ENCODE measurements around the gene TMTC1. TPM values are rescaled to one million over a fixed set of nuclear protein-coding genes. Genes with fewer than 3 reads are reported as not detected.

TMTC1 gene
- total and polyA plus RNA-seq, 2 donors (not counting 1 experiment from before 2014, with no cell fraction given) = not detected

DNA sequence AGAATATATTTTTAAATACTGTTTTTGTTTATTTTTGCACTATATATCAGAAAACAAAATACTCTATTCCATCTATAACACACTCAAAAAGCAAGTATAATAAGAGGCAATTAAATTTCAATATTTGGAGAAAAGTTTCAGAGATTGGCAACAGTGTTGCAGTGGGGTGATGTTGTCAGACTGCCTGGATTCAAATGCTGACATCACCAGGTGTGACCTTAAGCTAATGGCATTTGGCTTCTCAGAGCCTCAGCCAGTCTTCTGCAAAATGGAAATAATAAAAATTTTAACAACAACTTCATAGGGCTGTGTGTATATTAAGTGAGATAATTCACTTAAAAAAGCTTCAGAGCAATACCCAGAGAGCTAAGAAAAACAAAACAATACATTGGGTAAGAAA is 74.7 kb downstream of the TMTC1 start:
- no peaks in the 10 kb centered on the region for H3K36me3 ChIP-seq (replicated peaks in 1 of 2; ENCODE audit: control extremely low read depth in 1 of 2, control insufficient read depth in 1 of 2, extremely low read depth in 1 of 2, insufficient read depth in 2 of 2, low read length in 1 of 2)
- TF ChIP-seq, protein P1, sequence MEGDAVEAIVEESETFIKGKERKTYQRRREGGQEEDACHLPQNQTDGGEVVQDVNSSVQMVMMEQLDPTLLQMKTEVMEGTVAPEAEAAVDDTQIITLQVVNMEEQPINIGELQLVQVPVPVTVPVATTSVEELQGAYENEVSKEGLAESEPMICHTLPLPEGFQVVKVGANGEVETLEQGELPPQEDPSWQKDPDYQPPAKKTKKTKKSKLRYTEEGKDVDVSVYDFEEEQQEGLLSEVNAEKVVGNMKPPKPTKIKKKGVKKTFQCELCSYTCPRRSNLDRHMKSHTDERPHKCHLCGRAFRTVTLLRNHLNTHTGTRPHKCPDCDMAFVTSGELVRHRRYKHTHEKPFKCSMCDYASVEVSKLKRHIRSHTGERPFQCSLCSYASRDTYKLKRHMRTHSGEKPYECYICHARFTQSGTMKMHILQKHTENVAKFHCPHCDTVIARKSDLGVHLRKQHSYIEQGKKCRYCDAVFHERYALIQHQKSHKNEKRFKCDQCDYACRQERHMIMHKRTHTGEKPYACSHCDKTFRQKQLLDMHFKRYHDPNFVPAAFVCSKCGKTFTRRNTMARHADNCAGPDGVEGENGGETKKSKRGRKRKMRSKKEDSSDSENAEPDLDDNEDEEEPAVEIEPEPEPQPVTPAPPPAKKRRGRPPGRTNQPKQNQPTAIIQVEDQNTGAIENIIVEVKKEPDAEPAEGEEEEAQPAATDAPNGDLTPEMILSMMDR (IDR thresholded peaks at IDR 0.05) = no peak
- no peak for TF ChIP-seq EZH2 (IDR thresholded peaks at IDR 0.05; ENCODE audit: borderline replicate concordance, insufficient read depth, low read depth, low read length, poor library complexity, severe bottlenecking)
- no peaks in the 10 kb centered on the region for H3K27me3 Mint-ChIP-seq
- no peak overlapping the region for H3K4me3 Mint-ChIP-seq
- ATAC-seq (ENCODE audit: low read depth) (no peak), DNase-seq (no peak)
- no peak overlapping the region for H3K27ac ChIP-seq (ENCODE audit: low read length in 2 of 2)
- H3K4me2 ChIP-seq (replicated peaks; ENCODE audit: low read depth, low read length, poor library complexity, severe bottlenecking) = no peak overlapping the region
- H4K20me1 ChIP-seq (ENCODE audit: control insufficient read depth, insufficient read depth, low read length, poor library complexity, severe bottlenecking) = no peaks in the 10 kb centered on the region
- H3K9me3 Mint-ChIP-seq (ENCODE audit: insufficient read depth) = no peaks in the 10 kb centered on the region
- no peak overlapping the region for H3K4me3 ChIP-seq (ENCODE audit: control extremely low read depth in 1 of 5, extremely low read depth in 1 of 5, insufficient read depth in 1 of 5, low read depth in 2 of 5, low read length in 4 of 5)
- no peaks in the 10 kb centered on the region for H3K79me2 ChIP-seq (ENCODE audit: control insufficient read depth, insufficient read depth, low read length)
- no peaks in the 10 kb centered on the region for H3K9me3 ChIP-seq (ENCODE audit: control extremely low read depth in 1 of 3, control insufficient read depth in 2 of 3, insufficient read depth in 1 of 3, low read length in 2 of 3)
- H3K27ac Mint-ChIP-seq = no peak overlapping the region
- no peaks in the 10 kb centered on the region for H3K4me1 ChIP-seq (ENCODE audit: control insufficient read depth in 2 of 2, insufficient read depth in 2 of 2, low read length in 2 of 2)
- ChIA-PET POLR2A (no interaction called here), CTCF (no interaction called here)
- H3K9ac ChIP-seq (ENCODE audit: low read length) = no peak overlapping the region
- no peak overlapping the region for H2AFZ ChIP-seq (ENCODE audit: insufficient read depth, low read depth, low read length, poor library complexity, severe bottlenecking)
- intact Hi-C loops (cut with micrococcal nuclease) = no loop called here
- H3K27me3 ChIP-seq (replicated peaks in 1 of 4; ENCODE audit: control extremely low read depth in 1 of 4, control insufficient read depth in 3 of 4, insufficient read depth in 4 of 4, low read length in 3 of 4) = no peaks in the 10 kb centered on the region
- H3K4me1 Mint-ChIP-seq = no peaks in the 10 kb centered on the region

DNA sequence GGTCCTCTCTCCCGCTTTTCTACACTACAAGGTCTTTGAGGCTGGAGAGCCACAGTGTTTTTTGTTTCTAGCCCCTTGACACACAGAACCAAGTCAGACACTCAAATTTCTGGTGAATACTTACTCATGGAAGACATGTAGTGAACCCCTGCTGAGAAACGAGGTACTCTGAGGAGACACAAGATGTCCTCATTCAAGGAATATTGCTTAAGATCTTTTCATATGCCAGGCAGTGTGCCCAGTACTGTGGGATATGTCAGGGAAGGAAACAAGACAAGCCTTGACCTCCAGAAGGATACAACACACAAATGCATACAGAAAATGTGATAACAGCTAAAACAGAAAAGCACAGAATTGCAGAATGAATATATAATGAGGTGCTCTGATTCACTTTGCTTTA is 75.9 kb downstream of the TMTC1 start:
- H3K4me2 ChIP-seq (replicated peaks; ENCODE audit: low read depth, low read length, poor library complexity, severe bottlenecking) = no peak overlapping the region
- WGBS (ENCODE audit: insufficient coverage) = 89% methylated on average over 1 of the region's 2 CpGs
- peaks cover 0 to 1% (median 0%) of the 10 kb centered on the region in 3 donors for H3K9me3 ChIP-seq (ENCODE audit: control extremely low read depth in 1 of 3, control insufficient read depth in 2 of 3, insufficient read depth in 1 of 3, low read length in 2 of 3)
- H3K4me3 Mint-ChIP-seq = no peak overlapping the region
- no peaks in the 10 kb centered on the region for H3K36me3 ChIP-seq (replicated peaks in 1 of 2; ENCODE audit: control extremely low read depth in 1 of 2, control insufficient read depth in 1 of 2, extremely low read depth in 1 of 2, insufficient read depth in 2 of 2, low read length in 1 of 2)
- H3K4me3 ChIP-seq (ENCODE audit: control extremely low read depth in 1 of 5, extremely low read depth in 1 of 5, insufficient read depth in 1 of 5, low read depth in 2 of 5, low read length in 4 of 5) = no peak overlapping the region
- H3K27me3 Mint-ChIP-seq = no peaks in the 10 kb centered on the region
- H3K9me3 Mint-ChIP-seq (ENCODE audit: insufficient read depth) = no peaks in the 10 kb centered on the region
- intact Hi-C loops (cut with micrococcal nuclease) = no loop called here
- ChIA-PET CTCF (no interaction called here), POLR2A (no interaction called here)
- no peak overlapping the region for H3K27ac ChIP-seq (ENCODE audit: low read length in 2 of 2)
- H4K20me1 ChIP-seq (ENCODE audit: control insufficient read depth, insufficient read depth, low read length, poor library complexity, severe bottlenecking) = no peaks in the 10 kb centered on the region
- TF ChIP-seq, protein P1 (IDR thresholded peaks at IDR 0.05) = no peak
- TF ChIP-seq EZH2 (IDR thresholded peaks at IDR 0.05; ENCODE audit: borderline replicate concordance, insufficient read depth, low read depth, low read length, poor library complexity, severe bottlenecking) = no peak
- no peaks in the 10 kb centered on the region for H3K27me3 ChIP-seq (replicated peaks in 1 of 4; ENCODE audit: control extremely low read depth in 1 of 4, control insufficient read depth in 3 of 4, insufficient read depth in 4 of 4, low read length in 3 of 4)
- no peak overlapping the region for H3K27ac Mint-ChIP-seq
- DNase-seq (no peak), ATAC-seq (ENCODE audit: low read depth) (no peak)
- no peak overlapping the region for H2AFZ ChIP-seq (ENCODE audit: insufficient read depth, low read depth, low read length, poor library complexity, severe bottlenecking)
- no peaks in the 10 kb centered on the region for H3K79me2 ChIP-seq (ENCODE audit: control insufficient read depth, insufficient read depth, low read length)
- no peaks in the 10 kb centered on the region for H3K4me1 ChIP-seq (ENCODE audit: control insufficient read depth in 2 of 2, insufficient read depth in 2 of 2, low read length in 2 of 2)
- H3K4me1 Mint-ChIP-seq = no peaks in the 10 kb centered on the region
- H3K9ac ChIP-seq (ENCODE audit: low read length) = no peak overlapping the region

Measured in B cell (primary cell).